ENCODE data around the gene CAPN10.

The CAPN10 gene

DNA sequence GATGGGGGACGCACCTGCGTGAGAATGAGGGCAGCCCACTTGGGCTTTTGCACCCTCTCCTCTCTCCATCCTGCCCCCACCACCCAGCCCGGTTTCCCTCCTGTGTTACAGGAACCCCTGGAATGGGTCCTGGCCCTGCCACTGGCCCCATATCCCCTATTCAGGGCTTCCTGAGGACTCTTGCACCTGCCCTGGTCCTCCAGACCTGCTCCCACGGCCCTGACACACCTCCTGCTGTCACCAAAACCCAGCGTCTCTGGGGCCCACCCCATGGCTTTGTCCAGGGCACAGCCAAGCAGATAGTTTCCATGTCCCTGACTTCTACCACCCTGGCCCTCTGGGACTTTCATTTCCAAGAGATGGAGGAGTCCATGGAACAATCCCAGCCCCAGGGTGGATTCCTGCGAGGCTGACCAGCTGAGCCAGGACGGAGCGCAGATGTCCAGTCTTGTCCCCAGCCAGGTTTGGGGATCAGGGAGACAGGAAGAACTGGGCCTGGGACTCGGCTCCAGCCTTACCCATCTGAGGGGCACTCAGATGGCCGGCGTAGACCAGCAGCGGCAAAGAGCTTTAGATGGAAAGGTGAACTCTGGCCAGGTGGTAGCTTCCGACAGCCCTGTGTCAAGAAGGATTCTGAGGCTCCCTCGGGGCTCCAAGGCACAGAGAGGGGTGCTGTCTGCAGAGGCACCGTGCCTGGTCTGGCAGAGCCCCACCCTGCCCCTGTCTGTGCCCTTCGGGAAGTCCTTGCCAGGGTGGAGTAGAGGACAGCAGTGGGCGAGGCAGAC, 50.8 kb downstream of the CAPN10 start:
- no peak for DNase-seq (ENCODE audit: low read depth in 2 of 2)

DNA sequence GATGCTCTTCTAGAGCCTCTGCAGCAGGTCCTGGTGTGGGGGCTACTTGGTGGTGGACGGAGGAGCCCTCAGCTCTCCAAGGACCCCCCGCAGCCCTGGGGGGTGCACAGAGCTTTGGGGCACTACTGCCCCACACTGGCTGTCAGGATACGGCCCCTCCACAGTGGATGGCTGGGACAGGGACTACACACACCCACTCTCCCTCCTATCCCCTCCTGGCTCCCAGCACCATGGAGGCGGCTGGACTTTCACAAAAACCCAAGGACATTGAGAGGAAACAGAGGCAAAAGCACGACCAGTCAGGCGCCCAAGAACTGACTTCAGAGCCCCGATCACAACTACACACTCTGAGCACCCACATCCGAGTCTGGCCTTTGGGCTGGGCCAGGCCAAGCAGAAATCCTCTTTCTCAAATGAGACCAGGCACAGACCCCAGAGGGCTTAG, 51.4 kb downstream of the CAPN10 start:
- no peak for DNase-seq (ENCODE audit: low read depth in 2 of 2)

DNA sequence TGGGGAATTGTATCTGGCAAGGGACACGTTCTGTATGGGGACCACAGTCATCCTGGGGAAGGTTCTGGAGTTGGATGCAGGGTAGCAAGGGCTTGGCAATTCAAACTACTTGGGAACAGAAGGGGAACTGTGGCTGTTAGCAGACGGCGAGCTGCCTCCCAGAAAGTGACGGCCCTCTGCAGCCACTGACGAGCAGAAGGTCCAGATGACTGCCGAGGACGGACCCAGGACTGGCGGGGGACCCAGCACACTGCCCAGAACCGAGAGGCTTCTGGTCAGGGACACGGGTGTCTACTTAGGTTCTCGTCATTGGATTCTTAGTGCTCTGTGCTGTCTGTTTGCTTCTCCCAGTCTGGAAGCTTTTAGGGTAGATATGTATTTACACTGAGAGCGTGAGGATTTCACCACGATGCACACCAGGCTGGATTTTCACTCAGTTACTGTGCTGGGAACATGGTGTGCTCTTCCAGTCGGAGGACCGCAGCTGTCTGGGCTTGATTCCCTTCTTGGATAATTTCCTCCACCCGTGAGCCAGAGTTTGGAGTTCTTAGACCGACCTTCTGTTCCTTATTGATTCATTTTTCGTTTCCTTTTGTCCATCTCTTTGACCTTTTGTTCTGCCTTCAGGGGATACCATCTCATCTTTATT, 52.1 kb downstream of the CAPN10 start:
- no peak for DNase-seq (ENCODE audit: low read depth in 2 of 2)

DNA sequence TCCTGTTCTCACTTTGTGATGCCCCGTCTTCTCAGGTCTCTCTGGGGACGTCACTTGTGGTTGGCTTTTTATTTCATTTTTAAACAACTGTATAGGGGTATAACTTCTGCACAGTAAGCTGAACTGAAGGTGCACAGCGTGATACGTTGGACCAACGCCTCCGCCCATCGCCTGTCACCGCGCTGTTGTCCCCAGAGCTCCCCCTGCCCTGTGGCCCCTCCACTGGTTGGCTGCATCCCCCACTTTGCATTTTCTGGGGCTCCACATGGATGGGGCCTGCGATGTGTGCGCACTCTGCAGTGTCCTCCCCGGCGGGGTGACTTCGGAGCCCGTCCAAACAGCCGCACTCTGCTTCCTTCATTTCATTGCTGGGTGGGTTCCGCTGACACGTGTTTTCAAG, 53.0 kb downstream of the CAPN10 start:
- DNase-seq (ENCODE audit: low read depth in 2 of 2): no peak

DNA sequence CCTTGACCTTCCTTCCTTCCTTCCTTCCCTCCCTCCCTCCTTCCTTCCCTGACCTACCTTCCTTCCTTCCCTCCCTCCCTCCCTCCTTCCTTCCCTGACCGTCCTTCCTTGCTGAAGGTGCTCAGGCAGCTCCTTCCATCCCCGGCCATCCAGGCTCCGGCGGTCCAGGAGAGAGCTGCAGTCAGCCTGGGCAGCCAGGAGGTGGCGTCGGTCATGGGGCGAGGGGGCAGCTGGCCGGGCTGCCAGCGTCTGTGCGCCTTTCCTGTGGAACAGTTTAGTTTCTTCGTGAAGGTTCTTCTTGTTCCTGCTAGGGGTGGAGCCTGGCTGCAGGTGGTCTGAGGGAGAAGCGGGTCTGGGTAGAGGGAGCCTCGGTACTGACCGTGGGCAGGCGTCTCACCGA, 54.4 kb downstream of the CAPN10 start:
- DNase-seq (ENCODE audit: low read depth in 2 of 2): no peak

DNA sequence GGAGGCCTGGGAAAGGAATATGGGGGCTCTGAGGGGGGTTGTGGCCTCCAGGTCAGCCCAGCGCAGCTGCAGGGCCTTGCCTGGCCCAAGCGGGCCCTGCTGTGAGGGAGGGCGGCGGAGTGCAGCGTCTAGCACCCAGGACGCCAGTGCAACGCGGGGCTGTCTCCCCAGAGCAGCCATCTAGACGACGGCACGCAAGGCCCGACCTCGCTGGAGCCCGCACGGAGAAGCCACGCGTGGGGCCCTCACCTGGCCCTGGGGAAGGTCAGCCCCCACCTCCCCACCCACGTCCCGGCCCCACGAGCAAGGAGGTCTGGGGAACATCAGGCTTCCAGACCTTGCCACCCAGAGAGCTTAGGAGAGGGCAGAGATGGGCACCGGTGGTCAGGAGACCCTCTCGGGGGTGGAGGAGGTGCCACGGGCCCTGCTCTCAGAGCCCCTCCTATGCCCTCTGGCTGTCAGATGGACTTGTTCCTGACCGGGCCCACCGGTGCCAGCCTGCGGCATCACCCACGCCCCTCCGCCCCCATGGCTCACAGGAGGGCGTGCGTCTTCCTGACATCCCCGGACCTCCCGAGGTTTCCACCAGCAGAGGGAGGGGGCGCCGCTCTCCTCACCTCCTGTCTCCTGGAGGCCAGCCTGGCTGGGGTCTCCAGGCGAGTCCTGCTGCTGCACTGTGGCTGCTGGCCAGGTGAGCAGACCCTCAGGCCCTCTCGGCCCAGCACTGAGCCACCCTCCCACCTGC, 55.7 kb downstream of the CAPN10 start:
- no peak for DNase-seq (ENCODE audit: low read depth in 2 of 2)

DNA sequence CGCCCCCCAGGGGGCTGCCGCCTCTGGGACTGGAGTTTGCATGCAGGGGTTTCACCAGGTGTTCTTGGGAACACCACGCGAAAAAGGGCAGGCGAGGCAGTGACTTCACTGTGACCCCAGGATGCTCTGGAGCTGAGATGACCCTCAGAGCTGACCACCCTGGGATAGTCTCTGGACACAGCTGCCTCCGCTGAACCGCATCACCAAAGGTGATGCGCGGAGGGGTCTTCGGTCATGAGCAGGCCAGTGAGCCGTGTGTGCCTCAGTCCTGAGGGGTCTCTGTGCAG, 56.2 kb downstream of the CAPN10 start:
- DNase-seq (ENCODE audit: low read depth in 2 of 2): no peak

DNA sequence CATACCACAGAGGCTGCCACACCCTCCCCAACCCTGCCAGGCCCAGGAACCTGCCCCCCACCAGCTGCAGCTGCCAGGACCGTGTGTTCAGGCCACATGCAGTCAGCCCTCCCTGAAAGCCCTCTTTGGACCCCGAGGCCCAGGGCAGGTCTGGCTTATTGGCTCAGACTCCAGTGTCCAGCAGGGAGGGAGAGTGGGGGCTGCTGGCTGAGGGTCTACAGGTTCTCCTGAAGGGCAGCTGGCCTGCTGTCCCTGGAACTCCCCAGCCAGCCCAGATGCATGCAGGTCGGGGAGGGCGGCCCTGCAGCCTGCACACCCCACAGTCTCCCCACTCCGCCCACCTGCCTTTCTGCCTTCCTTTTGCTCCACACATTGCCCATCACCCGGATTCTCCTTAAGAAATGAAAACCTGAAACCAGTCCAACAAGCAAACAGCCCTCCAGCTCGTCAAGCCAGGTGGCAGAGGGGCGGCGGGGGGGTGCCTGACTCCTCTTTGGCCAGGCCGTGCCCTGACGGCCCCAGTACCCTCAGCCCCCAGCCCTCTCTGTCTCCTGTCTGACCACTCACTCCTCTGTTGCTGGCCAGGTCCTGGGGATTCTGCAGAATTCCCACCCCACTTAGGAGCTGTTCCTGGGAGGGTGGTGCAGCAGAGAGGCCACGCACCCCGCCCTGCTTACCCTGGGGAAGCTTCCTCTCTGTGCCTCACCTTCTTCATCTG, 56.7 kb downstream of the CAPN10 start:
- no peak for DNase-seq (ENCODE audit: low read depth in 2 of 2)

DNA sequence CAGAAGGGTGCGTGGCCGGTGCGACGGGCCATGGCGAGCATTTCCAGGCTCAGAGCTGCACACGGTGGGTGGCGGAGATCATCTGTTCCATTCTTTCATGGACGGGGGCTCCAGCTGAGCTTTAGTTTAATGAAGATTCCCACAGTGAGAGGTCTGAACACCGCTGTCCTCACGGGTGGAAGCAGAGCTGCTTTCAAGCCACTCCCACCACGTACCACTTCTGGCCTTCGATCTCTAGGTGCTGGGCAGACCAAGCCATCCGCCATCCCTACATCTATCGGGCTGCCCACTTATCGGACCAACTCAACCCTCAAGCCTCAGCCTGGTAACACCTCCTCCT, 57.2 kb downstream of the CAPN10 start:
- DNase-seq (ENCODE audit: low read depth in 2 of 2): no peak

DNA sequence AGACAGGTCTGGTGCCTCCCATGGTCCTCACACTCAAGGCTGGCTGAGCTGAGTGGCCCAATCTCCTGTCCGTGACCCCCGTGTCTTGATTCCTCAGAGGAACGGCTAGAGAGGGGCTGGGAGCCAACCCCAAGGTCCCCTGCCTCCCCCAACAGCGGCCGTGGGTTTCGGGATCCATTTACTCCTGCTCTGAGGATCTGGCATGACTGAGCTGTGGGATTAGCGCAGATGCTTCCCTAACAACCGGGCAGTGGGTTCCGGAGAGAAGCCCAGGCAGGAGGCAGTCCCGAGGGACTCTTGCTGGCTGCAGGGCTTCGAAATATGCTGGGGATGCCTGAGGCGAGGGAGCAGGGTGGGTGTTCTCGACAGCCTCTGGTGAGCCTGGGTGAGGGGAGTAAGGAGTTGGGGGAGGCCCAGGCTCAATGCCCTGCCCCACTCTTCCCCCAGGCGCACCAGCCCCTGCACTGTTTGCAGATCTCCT, 57.7 kb downstream of the CAPN10 start:
- DNase-seq (ENCODE audit: low read depth in 2 of 2): no peak

DNA sequence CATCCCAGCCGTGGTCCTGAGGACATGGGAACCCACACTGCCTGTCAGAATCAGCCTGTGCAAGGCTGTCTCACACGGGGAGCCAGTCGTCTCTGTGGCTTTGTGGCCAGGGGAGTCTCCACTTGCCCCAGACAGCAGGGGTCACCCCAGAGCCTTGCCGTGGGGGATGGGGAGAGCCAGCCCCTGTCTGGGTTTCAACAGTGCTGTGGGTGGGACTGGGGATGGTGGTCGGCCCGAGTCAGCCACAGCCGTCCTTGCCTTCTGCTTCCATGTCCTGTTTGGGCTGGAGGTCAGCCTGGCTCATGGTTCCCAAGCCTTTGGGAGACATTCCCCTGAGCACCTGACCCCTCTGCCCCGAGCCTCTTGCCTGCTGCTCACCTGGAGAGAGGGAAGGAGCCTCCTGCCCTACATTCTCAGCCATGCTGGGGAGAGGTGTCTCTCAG, 58.3 kb downstream of the CAPN10 start:
- no peak for DNase-seq (ENCODE audit: low read depth in 2 of 2)

DNA sequence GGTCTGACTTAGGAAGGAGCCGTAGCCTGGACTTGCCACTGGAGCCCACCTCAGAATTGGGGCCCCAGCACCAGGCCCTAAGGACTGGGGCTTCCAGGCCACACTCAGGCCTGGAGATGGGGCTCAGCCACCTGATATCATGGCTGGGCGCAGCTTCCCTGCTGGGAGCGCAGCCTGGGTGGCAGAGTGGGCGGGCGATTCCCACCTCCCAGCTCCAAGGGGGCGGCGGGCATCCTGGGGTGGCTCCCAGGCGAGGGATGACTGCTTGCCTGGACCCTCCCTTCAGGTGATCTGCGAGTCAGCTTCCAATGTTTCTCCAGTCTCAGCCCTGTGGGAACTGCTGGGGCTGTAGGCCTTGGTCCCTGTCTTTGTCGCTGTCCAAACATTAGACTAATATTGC, 58.8 kb downstream of the CAPN10 start:
- DNase-seq (ENCODE audit: low read depth in 2 of 2): no peak

DNA sequence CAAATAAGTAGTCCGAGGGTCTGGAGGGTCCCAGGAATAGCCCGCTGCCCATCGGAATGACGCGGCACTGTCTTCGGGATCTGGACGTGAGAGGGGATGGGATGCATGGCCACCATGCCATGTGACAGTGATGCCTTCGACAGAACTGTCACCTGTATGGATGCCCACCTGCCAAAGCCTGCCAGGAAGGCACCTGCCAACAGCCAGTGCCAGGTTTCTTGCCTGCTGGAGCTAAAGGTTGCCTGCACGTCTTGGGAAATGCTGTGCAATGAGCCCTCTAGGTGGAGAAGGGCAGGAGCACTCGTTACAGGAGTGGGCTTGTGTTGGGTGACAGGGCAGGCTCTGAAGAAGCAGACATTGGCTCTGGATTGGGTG, 59.3 kb downstream of the CAPN10 start:
- no peak for DNase-seq (ENCODE audit: low read depth in 2 of 2)

DNA sequence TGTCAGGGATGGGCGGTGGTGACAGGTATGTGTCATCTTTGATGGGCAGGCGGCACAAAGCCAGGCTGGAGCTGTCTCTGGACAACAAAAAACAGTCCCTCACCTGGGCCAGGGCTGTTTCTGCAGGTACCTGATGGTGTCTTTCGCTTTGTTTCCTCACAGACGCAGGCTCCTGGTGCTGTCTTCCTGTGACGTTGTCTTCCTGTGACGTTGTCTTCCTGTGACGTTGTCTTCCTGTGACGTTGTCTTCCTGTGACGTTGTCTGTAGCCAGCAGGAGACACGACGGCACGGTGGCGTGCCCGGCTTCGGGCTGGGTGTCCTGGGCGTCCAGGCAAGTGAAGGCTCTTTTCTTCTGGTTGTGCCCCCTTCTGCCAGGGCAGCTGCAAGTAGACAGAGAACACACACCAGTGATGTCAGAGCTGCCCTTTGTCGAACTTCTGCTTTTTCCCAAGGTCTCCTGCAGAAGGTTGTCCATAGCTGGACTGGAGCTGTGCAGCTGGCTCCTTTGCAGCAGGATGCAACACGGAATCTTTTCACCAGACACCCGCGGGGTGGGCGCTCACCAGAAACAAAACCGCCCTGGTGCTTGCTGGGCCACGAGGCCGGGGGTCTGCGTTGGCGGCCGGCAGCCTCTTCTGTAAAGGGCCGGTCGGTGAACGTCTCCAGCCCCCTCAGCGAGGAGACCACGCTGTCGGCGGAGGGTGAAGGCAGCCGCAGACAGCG, 59.8 kb downstream of the CAPN10 start:
- DNase-seq (ENCODE audit: low read depth in 2 of 2): no peak

DNA sequence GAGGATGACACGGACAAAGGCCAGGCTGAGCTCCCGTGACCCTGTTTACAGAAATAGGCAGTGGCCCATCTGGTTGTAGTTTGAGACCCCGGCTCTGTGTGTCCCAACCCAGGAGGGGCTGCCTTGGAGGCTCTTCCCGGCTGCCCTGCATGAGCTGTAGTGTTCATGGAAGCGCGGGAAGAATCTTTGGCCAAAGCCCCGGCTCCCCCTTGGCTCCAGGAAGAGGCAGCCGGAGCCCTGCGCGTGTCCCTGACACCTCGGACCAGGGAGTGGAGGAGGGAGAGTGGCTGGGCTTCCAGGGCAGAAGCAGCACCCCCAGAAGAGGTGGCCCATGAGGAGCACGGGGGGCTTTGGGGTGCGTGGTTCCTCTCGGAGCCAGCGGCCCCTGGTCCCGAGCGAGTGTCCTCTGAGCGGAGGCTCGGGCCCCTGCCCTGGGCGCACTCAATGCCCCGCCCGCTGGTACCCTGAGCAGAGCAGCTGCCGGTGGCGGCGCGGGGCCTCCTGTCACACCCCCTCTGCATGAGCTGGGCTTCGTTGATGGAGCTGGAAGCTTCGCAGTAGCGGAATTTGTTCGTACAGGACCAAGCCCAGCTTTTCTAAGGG, 60.5 kb downstream of the CAPN10 start:
- DNase-seq (ENCODE audit: low read depth in 2 of 2): no peak

DNA sequence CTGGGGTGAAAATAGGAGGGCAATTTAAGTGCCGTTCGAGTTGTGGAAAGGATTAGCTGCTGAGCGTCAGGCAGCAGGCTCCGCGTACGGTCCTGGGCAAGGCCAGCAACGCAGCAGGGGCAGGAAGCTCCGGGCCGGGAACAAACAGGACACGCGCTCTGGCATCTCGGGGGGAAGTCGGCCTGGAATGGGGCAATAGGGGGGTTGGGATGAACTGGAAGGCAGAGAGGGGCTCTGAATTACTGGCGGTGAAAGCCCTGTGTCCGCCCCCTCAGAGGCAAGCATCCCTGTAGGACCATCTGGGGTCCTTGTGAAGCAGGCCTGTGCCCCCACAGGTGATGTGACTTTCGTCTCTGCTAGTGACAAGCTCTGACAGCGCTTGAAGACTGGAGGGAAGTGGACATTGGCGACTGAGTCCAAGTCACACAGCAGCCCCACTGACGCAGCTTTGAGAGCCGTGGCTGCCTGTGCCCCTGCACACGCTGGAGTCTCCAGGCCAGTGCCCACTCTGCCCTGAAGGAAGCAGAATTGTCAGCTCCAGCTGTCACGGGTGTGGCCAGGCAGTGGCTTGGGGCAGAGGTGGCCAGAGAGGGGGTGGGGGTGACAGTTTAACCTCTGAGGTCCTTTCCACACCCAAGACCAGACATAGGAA, 61.1 kb downstream of the CAPN10 start:
- no peak for DNase-seq (ENCODE audit: low read depth in 2 of 2)

DNA sequence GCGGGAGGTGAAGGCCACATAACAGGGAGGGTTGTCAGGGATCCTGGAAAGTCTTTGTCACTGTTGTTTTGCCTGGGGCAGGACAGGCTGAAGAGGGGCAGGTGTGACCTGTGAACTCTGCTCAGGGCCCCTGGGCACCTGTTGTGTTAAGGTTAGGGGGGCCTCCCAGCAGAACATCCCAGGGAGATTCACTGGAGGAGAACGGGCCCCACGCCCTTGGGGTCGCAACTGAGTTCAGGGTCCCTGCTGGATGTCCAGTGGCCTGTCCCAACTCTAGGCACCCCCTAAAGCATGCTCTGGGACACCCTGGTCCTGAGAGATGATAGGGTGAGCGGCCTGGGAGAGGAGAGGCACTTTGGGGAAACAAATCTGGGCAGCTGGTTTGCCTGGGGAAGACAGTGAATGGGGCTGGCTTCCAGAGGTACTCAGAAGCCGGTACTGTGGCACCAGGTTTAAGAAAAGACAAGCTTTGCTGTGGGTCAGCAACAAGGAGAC, 61.7 kb downstream of the CAPN10 start:
- DNase-seq (ENCODE audit: low read depth in 2 of 2): no peak
